Fibroblast of skin of abdomen (primary cell): Measurements from ENCODE around the gene ZFHX3. TPM values are rescaled to one million over a fixed set of nuclear protein-coding genes. Genes with fewer than 3 reads are reported as not detected.
"Not testable (repeated sequence)": the region's sequence is repeated elsewhere in the genome, so short reads cannot be mapped to it uniquely, and the experiment has no call there.

ENCODE experiments used
- DNase-seq: peaks from one replicate; pipeline ENCODE4 v3.0.0-alpha.2; 2013
- polyA plus RNA-seq, 2 experiments: library from polyadenylated mRNA; unstranded; fragments of 120-200 nt; gene quantifications; one replicate each; pipeline ENCODE4 v1.2.1, GENCODE V29; 2013; ENCODE audit not compliant: insufficient read length in 2 of 2

The ZFHX3 gene
- polyA plus RNA-seq (2013, experiment 1 of 2; ENCODE audit: insufficient read length), result 6.2 TPM
- polyA plus RNA-seq (2013, experiment 2 of 2; ENCODE audit: insufficient read length), result 5.8 TPM

- DNase-seq, result peak; percentile 56
These were observed at the start of gene ZFHX3 for GRCh38 chr16:73047536-73048291. Gene ZFHX3 (minus strand): TSS chr16:73048128. CDS start chr16:72960145, 87,983 bp downstream.

GRCh38 chr16:73096510-73096909 lies 48.6 kb upstream of the ZFHX3 start:
- no peak for DNase-seq

- DNase-seq, result peak; percentile 31
These were observed 48.0 kb upstream of the ZFHX3 start for GRCh38 chr16:73095885-73096421.

- no peak for DNase-seq
These were observed 47.4 kb upstream of the ZFHX3 start for GRCh38 chr16:73095142-73095820.

- DNase-seq, result no peak
These were observed 46.4 kb upstream of the ZFHX3 start for GRCh38 chr16:73094371-73094770.

- peak; percentile 29 for DNase-seq
These were observed 45.5 kb upstream of the ZFHX3 start for GRCh38 chr16:73093146-73094144.

- DNase-seq, result no peak
These were observed 44.4 kb upstream of the ZFHX3 start for GRCh38 chr16:73092236-73092781.

GRCh38 chr16:73091174-73091573 lies 43.2 kb upstream of the ZFHX3 start:
- DNase-seq, result no peak

GRCh38 chr16:73089420-73089819 lies 41.5 kb upstream of the ZFHX3 start:
- DNase-seq, result no peak

GRCh38 chr16:73086108-73086507 lies 38.2 kb upstream of the ZFHX3 start:
- no peak for DNase-seq

- DNase-seq, result no peak
These were observed 35.3 kb upstream of the ZFHX3 start for GRCh38 chr16:73083271-73083670.

- DNase-seq, result peak; percentile 92
These were observed 34.7 kb upstream of the ZFHX3 start for GRCh38 chr16:73082634-73083051.

- no peak for DNase-seq
These were observed 33.0 kb upstream of the ZFHX3 start for GRCh38 chr16:73080931-73081330.

- no peak for DNase-seq
These were observed 28.4 kb upstream of the ZFHX3 start for GRCh38 chr16:73076324-73076810.

- DNase-seq, result no peak
These were observed 26.5 kb upstream of the ZFHX3 start for GRCh38 chr16:73074382-73074781.

- DNase-seq, result not testable (repeated sequence)
These were observed 24.1 kb upstream of the ZFHX3 start for GRCh38 chr16:73072051-73072450.

GRCh38 chr16:73071131-73071940 lies 23.4 kb upstream of the ZFHX3 start:
- DNase-seq, result peak; percentile 36

- DNase-seq, result no peak
These were observed 21.8 kb upstream of the ZFHX3 start for GRCh38 chr16:73069581-73070262.

GRCh38 chr16:73068541-73069401 lies 20.8 kb upstream of the ZFHX3 start:
- DNase-seq, result peak; percentile 89
